ENCODE data around the gene DCPS.

DCPS gene

DNA sequence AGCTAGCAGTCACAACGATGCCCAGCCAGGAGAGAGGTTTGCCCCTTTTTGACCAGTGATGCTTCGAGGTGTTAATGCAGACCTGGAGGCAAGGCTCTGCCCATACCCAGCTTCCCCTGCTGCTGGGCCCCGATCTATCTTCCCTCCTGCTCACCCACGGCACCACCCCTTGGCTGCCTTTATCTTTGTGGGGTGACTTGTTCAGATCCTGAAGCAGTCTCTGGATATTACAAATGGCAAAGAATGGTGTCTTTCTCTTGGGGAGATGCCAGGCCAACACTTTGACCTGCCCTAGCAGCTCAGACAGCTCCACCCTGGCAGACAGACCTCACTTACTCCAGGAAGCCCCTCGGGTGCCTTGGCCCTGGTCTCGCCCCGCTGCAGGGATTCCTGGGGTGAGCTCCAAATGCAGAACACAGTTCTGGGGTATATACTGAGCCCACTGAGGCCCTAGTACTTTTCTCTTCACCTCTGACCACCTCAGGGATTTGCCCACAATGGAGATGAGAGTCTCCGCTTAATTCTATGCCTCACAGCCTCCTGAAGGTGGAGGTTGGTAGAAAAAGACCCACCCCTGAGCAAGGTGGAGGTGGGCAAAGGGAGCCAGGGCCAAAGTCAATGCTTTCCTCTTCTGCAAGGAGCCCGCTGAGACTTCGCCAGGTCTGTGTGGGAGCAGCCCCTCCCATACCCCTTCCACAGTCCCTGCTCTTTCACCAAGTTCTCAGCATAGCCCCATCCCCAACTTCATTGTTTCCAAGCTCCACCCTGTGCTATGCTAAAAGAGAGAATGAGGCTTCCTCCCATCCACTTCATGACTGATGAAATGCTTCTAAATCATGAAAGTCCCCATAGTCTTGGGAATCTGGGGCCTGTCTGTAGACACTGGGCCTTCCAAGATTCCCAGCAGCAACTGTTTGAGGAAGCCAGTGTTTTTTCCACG, 40.6 kb downstream of the DCPS start:
- TF ChIP-seq EGR1 (IDR thresholded peaks at IDR 0.05) (no peak), CREB1 (IDR thresholded peaks at IDR 0.05; ENCODE audit: low read depth) (no peak), RAD21 (IDR thresholded peaks at IDR 0.05; ENCODE audit: low read depth) (no peak), TAF1 (IDR thresholded peaks at IDR 0.05; ENCODE audit: low read depth) (no peak), CEBPB (IDR thresholded peaks at IDR 0.05) (no peak), FOXM1 (IDR thresholded peaks at IDR 0.05; ENCODE audit: borderline replicate concordance, low read depth) (no peak), YY1 (IDR thresholded peaks at IDR 0.05; ENCODE audit: low read depth) (no peak), TEAD4 (IDR thresholded peaks at IDR 0.05) (no peak)
- TF ChIP-seq, protein P1, sequence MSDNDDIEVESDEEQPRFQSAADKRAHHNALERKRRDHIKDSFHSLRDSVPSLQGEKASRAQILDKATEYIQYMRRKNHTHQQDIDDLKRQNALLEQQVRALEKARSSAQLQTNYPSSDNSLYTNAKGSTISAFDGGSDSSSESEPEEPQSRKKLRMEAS (IDR thresholded peaks at IDR 0.05), result no peak
- TF ChIP-seq, protein P2, sequence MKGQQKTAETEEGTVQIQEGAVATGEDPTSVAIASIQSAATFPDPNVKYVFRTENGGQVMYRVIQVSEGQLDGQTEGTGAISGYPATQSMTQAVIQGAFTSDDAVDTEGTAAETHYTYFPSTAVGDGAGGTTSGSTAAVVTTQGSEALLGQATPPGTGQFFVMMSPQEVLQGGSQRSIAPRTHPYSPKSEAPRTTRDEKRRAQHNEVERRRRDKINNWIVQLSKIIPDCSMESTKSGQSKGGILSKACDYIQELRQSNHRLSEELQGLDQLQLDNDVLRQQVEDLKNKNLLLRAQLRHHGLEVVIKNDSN (IDR thresholded peaks at IDR 0.05), result no peak
- TF ChIP-seq, protein P3, sequence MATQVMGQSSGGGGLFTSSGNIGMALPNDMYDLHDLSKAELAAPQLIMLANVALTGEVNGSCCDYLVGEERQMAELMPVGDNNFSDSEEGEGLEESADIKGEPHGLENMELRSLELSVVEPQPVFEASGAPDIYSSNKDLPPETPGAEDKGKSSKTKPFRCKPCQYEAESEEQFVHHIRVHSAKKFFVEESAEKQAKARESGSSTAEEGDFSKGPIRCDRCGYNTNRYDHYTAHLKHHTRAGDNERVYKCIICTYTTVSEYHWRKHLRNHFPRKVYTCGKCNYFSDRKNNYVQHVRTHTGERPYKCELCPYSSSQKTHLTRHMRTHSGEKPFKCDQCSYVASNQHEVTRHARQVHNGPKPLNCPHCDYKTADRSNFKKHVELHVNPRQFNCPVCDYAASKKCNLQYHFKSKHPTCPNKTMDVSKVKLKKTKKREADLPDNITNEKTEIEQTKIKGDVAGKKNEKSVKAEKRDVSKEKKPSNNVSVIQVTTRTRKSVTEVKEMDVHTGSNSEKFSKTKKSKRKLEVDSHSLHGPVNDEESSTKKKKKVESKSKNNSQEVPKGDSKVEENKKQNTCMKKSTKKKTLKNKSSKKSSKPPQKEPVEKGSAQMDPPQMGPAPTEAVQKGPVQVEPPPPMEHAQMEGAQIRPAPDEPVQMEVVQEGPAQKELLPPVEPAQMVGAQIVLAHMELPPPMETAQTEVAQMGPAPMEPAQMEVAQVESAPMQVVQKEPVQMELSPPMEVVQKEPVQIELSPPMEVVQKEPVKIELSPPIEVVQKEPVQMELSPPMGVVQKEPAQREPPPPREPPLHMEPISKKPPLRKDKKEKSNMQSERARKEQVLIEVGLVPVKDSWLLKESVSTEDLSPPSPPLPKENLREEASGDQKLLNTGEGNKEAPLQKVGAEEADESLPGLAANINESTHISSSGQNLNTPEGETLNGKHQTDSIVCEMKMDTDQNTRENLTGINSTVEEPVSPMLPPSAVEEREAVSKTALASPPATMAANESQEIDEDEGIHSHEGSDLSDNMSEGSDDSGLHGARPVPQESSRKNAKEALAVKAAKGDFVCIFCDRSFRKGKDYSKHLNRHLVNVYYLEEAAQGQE (IDR thresholded peaks at IDR 0.05; ENCODE audit: low read depth), result no peak

DNA sequence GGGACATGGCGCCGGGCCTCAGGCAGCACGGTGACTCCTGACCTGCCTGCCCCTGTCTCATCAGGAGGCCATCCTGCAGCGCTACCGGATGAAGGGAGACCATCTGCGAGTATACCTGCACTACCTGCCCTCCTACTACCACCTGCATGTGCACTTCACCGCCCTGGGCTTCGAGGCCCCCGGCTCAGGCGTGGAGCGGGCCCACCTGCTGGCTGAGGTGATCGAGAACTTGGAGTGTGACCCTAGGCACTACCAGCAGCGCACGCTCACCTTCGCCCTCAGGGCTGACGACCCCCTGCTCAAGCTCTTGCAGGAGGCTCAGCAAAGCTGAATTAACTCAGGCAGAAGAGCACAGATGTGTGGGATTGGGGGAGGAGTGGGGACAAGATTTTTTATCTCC, 41.4 kb downstream of the DCPS start:
- TF ChIP-seq, protein P1 (IDR thresholded peaks at IDR 0.05), result no peak
- TF ChIP-seq TCF12 (IDR thresholded peaks at IDR 0.05; ENCODE audit: low read depth), result no peak
- TF ChIP-seq CEBPB (IDR thresholded peaks at IDR 0.05), result no peak
- no peak for TF ChIP-seq TEAD4 (IDR thresholded peaks at IDR 0.05)
- no peak for TF ChIP-seq RAD21 (IDR thresholded peaks at IDR 0.05; ENCODE audit: low read depth)
- no peak for TF ChIP-seq CREB1 (IDR thresholded peaks at IDR 0.05; ENCODE audit: low read depth)
- TF ChIP-seq EP300 (IDR thresholded peaks at IDR 0.05; ENCODE audit: borderline replicate concordance), result no peak
- no peak for TF ChIP-seq EGR1 (IDR thresholded peaks at IDR 0.05)
- TF ChIP-seq YY1 (IDR thresholded peaks at IDR 0.05; ENCODE audit: low read depth), result no peak
- no peak for TF ChIP-seq ZBTB7A (IDR thresholded peaks at IDR 0.05; ENCODE audit: low read depth)
- TF ChIP-seq TAF1 (IDR thresholded peaks at IDR 0.05; ENCODE audit: low read depth), result no peak
- no peak for TF ChIP-seq NFIC (IDR thresholded peaks at IDR 0.05)
- TF ChIP-seq, protein P3 (IDR thresholded peaks at IDR 0.05; ENCODE audit: low read depth), result no peak
- TF ChIP-seq, protein P2 (IDR thresholded peaks at IDR 0.05), result no peak
- TF ChIP-seq FOXM1 (IDR thresholded peaks at IDR 0.05; ENCODE audit: borderline replicate concordance, low read depth), result no peak

DNA sequence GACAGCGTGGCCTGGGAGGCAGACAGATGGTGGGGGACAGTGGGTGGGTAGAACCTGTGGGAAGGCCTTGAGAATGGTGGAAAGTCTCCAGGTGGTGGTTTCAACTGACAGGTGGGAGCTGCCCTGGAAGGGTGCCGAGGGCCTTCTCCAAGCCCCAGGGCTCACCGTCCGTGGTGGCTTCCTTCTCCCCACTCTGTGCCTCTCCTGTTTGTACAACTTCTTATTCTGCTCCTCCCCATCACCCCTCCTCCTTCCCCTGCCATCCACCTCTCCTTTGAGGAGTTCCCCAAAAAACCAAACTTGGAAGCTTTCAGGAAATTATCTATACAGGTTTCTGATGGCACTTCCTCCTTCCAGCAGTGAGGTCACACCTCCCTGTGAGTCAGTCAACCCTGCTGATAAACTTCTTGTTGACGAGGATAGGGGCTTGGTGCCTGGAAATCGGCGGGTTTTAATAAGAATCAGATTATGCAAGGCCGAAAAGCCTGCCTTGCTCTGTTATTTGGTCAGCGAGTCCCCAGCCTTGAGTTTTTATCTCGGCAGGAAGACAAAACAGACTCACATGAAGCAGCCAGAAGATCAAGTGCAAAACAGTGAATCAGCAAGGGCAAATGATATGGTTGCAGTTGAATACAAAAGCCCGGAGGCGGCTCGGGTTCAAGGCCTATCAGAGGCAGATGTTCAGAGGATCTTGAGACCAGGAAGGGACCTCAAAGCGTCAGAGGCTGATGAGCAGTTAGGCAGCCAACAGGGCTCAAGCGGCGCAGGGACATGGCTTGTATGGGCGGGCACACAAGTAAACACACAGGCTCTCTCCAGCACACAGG, 42.1 kb downstream of the DCPS start:
- TF ChIP-seq TCF12 (IDR thresholded peaks at IDR 0.05; ENCODE audit: low read depth), result no peak
- no peak for TF ChIP-seq EP300 (IDR thresholded peaks at IDR 0.05; ENCODE audit: borderline replicate concordance)
- TF ChIP-seq, protein P1 (IDR thresholded peaks at IDR 0.05), result no peak
- TF ChIP-seq YY1 (IDR thresholded peaks at IDR 0.05; ENCODE audit: low read depth), result no peak
- TF ChIP-seq TAF1 (IDR thresholded peaks at IDR 0.05; ENCODE audit: low read depth), result no peak
- TF ChIP-seq, protein P3 (IDR thresholded peaks at IDR 0.05; ENCODE audit: low read depth), result no peak
- TF ChIP-seq FOXM1 (IDR thresholded peaks at IDR 0.05; ENCODE audit: borderline replicate concordance, low read depth), result no peak
- TF ChIP-seq TEAD4 (IDR thresholded peaks at IDR 0.05), result no peak
- TF ChIP-seq NFIC (IDR thresholded peaks at IDR 0.05), result no peak
- no peak for TF ChIP-seq CREB1 (IDR thresholded peaks at IDR 0.05; ENCODE audit: low read depth)
- no peak for TF ChIP-seq CEBPB (IDR thresholded peaks at IDR 0.05)
- TF ChIP-seq RAD21 (IDR thresholded peaks at IDR 0.05; ENCODE audit: low read depth), result no peak
- TF ChIP-seq, protein P2 (IDR thresholded peaks at IDR 0.05), result no peak
- no peak for TF ChIP-seq ZBTB7A (IDR thresholded peaks at IDR 0.05; ENCODE audit: low read depth)
- TF ChIP-seq EGR1 (IDR thresholded peaks at IDR 0.05), result no peak

Measured in Ishikawa (cell line).